GM21723 (cell line): ENCODE results near the gene HSFX3.
A peak's percentile ranks its signal among the peaks of the same experiment; 100 is the strongest.
"Not testable (repeated sequence)": the region's sequence is repeated elsewhere in the genome, so short reads cannot be mapped to it uniquely, and the experiment has no call there.

ENCODE experiments used
- ATAC-seq: cut with Tn5 transposase; IDR thresholded peaks from one replicate; pipeline ENCODE4 v1.9.1; 2021; ENCODE audit warnings: mild to moderate bottlenecking, moderate library complexity; ENCODE audit not compliant: unreplicated experiment

The HSFX3 gene

GRCh38 chrX:149518236-149518635 lies 31.5 kb downstream of the HSFX3 start:
- no peak for ATAC-seq

- ATAC-seq, result no peak
These were observed 32.4 kb downstream of the HSFX3 start for GRCh38 chrX:149517308-149517707.

DNA sequence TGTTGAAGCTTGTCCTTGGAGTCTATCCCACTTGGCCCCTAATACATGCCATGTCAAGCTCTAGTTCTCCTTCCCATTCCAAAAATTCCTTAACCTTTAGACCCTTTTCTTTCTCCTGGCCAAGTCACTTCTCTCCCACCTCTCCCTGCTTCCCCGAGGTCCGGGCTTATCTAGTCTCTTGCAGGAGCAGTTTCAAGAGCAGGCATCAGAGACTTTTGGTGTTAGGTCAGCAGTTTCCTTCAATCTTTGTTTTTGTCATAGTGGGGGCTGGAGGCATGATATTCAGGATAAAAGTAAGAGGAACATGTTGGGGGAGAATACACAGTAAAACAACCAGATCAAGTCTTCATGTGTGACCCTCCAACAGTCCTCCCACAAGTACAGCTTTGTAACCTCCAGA lies 33.1 kb downstream of the HSFX3 start:
- no peak for ATAC-seq

- ATAC-seq, result no peak
These were observed 33.6 kb downstream of the HSFX3 start for GRCh38 chrX:149515954-149516602.

DNA sequence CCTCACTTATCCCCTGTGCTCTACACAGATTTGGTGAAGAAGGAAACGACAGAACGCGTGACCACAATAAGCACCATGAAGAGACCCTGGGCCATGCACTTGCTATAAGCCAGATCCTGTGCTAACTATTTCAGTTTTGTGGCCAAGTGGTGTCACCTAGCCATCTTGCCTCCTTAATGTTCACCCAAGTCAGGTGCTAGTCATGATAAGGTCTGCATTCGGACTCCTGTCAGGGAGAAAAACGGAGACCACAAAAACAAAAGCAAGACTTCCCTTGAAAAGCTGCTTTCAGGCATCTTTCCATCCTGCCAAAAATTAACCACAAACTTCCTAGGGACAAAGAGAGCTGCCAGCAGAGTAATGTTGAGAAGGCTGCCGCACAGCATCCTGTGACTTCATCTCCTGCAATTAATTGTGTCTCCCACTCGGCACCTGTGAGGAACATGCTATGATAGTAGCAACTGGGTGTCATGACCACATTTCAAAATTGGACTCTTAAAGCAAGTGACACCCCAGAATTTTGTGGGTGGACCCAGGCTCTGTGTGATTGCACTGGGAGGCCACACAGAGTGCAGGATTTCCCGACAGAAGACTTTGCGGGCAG lies 35.8 kb downstream of the HSFX3 start:
- ATAC-seq, result no peak

- ATAC-seq, result peak; percentile 90
These were observed 37.4 kb downstream of the HSFX3 start for GRCh38 chrX:149512225-149512885.

DNA sequence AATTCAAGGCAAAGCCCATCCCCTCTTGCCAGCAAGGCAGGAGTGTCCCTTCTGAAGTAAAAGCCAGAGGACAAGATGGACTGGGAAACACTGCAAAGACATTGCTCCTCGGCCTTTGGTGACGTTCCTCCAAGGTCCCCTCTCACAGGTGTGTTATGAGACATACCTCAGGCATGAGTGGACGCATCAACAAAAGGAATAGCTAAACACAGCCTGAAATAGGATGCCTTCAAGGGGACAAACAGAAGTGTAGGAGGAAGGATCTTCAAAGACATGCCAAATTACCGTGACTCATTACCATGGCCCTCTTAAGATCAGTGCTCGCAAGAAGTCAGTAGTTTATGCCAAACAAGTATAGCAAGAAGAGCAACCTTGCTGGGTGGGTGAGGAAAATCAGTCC lies 38.6 kb downstream of the HSFX3 start:
- no peak for ATAC-seq

- no peak for ATAC-seq
These were observed 39.3 kb downstream of the HSFX3 start for GRCh38 chrX:149510386-149510785.

GRCh38 chrX:149508467-149508866 lies 41.3 kb downstream of the HSFX3 start:
- ATAC-seq, result no peak

- ATAC-seq, result no peak
These were observed 43.4 kb downstream of the HSFX3 start for GRCh38 chrX:149506349-149506748.

- no peak for ATAC-seq
These were observed 44.1 kb downstream of the HSFX3 start for GRCh38 chrX:149505671-149506070.

- peak; percentile 70 for ATAC-seq
These were observed 44.6 kb downstream of the HSFX3 start, which contains the start of gene IDS for GRCh38 chrX:149504915-149505651. TSS of gene IDS (minus strand) at chrX:149505306. CDS start at chrX:149505137, 169 bp downstream.

- ATAC-seq, result peak; percentile 55
These were observed 45.4 kb downstream of the HSFX3 start for GRCh38 chrX:149504226-149504914.

- ATAC-seq, result peak; percentile 73
These were observed 46.3 kb downstream of the HSFX3 start for GRCh38 chrX:149503446-149503845.

DNA sequence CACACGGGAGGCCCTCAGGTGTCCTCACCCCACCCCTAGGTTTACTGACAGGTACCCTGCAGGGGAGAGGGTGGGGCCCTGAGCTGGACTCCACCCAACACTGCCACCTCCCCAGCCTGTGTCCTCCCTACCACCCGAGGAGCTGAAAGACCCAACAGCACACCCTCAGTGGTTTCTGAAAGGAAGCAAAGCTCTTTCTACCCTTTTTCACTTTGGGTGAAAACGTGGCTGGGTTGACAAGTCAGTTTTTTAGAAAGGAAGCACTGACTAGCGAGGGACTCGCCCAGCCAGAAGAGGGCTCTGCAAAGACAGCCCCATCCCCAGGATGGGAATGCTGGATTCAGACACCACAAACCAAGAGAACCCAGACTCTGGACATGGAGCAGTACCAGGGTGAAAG lies 46.8 kb downstream of the HSFX3 start:
- not testable (repeated sequence) for ATAC-seq

GRCh38 chrX:149499766-149500165 lies 50.0 kb downstream of the HSFX3 start:
- ATAC-seq, result no peak

DNA sequence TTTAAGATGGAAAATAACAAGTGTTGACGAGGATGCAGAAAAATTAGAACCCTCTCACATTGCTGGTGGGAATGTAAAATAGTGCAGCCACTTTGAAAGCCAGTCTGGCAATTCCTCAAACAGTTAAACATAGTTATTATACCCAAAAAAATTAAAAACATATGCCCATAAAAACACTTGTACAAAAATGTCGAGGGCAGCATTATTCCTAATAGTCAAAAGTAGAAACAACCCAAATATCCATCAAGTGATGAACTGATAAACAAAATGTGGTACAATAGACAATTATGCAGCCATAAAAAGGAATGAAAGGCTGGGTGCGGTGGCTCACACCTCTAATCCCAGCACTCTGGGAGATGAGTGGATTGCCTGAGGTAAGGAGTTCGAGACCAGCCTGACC lies 51.0 kb downstream of the HSFX3 start:
- ATAC-seq, result no peak
